HG02852 (cell line): Measurements from ENCODE around the gene TKTL2.
"Not testable (repeated sequence)": the region's sequence is repeated elsewhere in the genome, so short reads cannot be mapped to it uniquely, and the experiment has no call there.

Experiments used
- ATAC-seq: cut with Tn5 transposase; IDR thresholded peaks from one replicate; pipeline ENCODE4 v1.9.1; 2021; ENCODE audit warnings: mild to moderate bottlenecking, moderate library complexity; ENCODE audit not compliant: unreplicated experiment

TKTL2 gene

DNA sequence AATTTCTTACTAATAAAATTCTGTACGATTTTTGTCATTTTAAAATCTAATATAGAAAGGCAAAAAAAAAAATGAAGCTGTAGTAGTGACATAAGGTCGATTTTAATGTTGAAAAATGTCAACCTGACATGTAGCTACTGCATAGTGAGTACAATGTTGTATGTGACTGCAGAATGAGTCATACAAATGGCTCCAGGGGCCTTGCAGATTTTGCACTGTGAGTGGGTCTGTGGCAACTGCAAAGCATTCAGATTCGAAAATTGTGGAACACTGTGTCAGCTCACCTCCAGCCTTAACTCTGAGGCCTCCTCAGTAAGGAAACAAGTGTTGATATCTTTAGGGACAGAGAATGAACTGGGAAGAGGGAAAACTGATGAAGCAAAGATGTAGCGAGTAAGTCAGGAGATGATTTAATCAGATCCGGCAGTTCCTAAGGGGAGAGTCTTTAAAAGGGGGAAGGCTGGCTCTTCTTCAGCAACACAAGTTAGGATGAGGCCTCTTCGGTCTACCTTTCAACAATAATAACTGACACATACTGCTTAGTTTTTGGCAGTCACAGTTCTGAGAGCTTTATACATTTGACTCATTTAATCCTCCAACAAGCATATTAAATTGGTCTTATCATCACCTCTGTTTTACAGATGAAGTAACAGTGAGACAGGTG, 24.9 kb downstream of the TKTL2 start:
- ATAC-seq: no peak

DNA sequence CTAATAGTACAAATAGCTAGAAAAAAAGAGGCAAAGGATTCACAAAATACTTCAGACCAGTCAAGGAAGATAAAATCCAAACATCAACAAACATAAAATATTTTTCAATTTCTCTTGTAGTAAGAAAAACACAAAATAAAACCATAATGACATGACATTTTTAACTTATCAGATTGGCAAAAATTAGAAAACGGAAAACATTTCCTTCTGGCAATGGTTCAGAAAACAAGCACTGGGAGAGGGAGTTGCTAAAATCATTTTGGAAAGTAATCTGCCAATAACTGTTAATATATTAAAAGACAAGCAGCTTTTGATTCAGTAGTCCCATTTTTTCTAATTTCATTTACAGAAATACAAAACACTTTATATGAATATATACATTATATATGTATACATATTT, 26.1 kb downstream of the TKTL2 start:
- no peak for ATAC-seq

GRCh38 chr4:163447023-163447422, 26.5 kb downstream of the TKTL2 start:
- ATAC-seq: not testable (repeated sequence)

DNA sequence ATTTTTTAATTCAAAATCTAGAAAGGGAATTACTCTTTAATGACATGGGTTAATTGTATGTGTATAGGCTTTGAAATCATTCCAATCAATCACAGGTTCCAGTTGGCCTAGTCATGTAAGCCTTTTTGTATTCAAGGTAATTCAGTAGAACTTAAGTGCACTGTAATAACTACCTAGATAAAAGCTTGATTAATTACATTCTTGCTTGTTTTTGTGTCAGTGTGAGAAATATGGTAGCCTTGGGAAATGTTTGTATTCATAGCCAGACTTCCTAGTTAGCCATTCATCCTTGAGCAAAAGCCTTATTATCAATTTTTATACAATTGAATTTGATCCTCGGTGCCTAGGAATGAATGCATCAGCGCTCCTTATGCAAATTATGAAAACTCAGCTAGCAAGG, 33.5 kb downstream of the TKTL2 start:
- no peak for ATAC-seq
